ENCODE measurements around the gene ZBED5.
"Not testable (repeated sequence)": the region's sequence is repeated elsewhere in the genome, so short reads cannot be mapped to it uniquely, and the experiment has no call there.

The ZBED5 gene

GRCh38 chr11:10885703-10886363 is 28.0 kb upstream of the ZBED5 start:
- no peak for DNase-seq (ENCODE audit: low read depth, low spot score)

GRCh38 chr11:10884292-10884691 is 26.4 kb upstream of the ZBED5 start:
- not testable (repeated sequence) for H3K4me3 ChIP-seq (ENCODE audit: low read length)

More at GRCh38 chr11:10885703-10886363, 28.0 kb upstream of the ZBED5 start:
- H3K4me3 ChIP-seq (ENCODE audit: low read length): no peak overlapping the region

GRCh38 chr11:10881892-10882291 is 24.0 kb upstream of the ZBED5 start:
- DNase-seq (ENCODE audit: low read depth, low spot score): no peak
- no peak overlapping the region for H3K4me3 ChIP-seq (ENCODE audit: low read length)

More at GRCh38 chr11:10884292-10884691, 26.4 kb upstream of the ZBED5 start:
- DNase-seq (ENCODE audit: low read depth, low spot score): not testable (repeated sequence)

- H3K4me3 ChIP-seq (ENCODE audit: low read length): no peak overlapping the region
- DNase-seq (ENCODE audit: low read depth, low spot score): peak; percentile 73
These were observed 20.8 kb upstream of the ZBED5 start for GRCh38 chr11:10878408-10879214.

DNA sequence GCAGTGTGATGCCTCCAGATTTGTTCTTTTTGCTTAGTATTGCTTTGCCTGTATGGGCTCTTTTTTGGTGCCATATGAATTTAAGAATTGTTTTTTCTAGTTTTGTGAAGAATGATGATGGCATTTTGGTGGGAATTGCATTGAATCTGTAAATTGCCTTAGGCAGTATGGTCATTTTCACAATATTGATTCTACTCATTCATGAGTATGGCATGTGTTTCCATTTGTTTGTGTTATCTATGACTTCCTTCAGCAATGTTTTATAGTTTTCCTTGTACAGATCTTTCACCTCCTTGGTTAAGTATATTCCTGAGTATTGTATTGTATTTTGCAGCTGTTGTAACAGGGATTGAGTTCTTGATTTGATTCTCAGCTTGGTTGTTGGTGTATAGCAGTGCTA is 18.3 kb upstream of the ZBED5 start:
- DNase-seq (ENCODE audit: low read depth, low spot score): no peak
- no peak overlapping the region for H3K4me3 ChIP-seq (ENCODE audit: low read length)

DNA sequence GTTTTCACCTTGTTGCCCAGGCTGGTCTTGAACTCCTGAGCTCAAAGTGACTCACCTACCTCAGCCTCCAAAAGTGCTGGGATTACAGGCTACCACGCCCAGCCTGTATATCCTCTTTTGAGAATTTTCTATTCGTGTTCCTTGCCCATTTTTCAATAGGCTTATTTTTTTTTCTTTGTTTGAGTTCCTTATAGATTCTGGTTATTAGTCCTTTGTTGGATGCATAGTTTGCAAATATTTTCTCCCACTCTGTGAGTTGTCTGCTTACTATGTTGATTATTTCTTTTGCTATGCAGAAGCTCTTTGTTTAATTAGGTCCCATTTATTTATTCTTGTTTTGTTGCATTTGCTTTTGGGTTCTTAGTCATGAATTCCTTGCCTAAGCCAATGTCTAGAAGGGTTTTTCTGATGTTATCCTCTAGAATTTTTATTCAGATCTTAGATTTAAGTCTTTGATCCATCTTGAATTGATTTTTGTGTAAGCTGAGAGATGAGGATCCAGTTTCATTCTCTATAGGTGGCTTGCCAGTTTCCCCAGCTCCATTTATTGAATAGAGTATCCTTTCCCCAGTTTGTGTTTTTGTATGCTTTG is 17.7 kb upstream of the ZBED5 start:
- no peak for DNase-seq (ENCODE audit: low read depth, low spot score)
- no peak overlapping the region for H3K4me3 ChIP-seq (ENCODE audit: low read length)

DNA sequence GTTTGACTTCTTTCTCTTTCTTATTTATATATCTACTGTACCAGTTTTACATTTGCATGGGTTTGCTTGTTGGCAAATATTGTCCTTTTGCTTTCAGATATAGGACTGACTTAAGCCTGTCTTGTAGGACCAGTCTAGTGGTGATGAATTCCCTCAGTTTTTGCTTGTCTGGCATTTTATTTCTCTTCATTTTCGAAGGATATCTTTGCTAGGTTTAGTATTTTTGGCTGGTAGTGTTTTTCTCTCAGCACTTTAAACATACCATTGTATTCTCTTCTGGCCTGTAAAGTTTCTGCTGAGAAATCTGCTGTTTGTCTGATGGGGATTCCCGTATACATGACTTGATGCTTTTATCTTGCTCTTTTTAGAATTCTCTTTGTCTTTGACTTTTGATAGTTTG is 14.2 kb upstream of the ZBED5 start:
- no peak overlapping the region for H3K4me3 ChIP-seq (ENCODE audit: low read length)

GRCh38 chr11:10868352-10868751 is 10.5 kb upstream of the ZBED5 start:
- no peak overlapping the region for H3K4me3 ChIP-seq (ENCODE audit: low read length)
- no peak for DNase-seq (ENCODE audit: low read depth, low spot score)

More for the DNA sequence above, 14.2 kb upstream of the ZBED5 start:
- DNase-seq (ENCODE audit: low read depth, low spot score): no peak

GRCh38 chr11:10866893-10867331 is 9.1 kb upstream of the ZBED5 start:
- no peak for DNase-seq (ENCODE audit: low read depth, low spot score)

GRCh38 chr11:10865837-10866270 is 8.0 kb upstream of the ZBED5 start:
- H3K4me3 ChIP-seq (ENCODE audit: low read length): no peak overlapping the region
- no peak for DNase-seq (ENCODE audit: low read depth, low spot score)

More at GRCh38 chr11:10866893-10867331, 9.1 kb upstream of the ZBED5 start:
- H3K4me3 ChIP-seq (ENCODE audit: low read length): no peak overlapping the region

GRCh38 chr11:10864688-10865087 is 6.8 kb upstream of the ZBED5 start:
- H3K4me3 ChIP-seq (ENCODE audit: low read length): no peak overlapping the region
- DNase-seq (ENCODE audit: low read depth, low spot score): no peak

GRCh38 chr11:10862446-10862845 is 4.6 kb upstream of the ZBED5 start:
- H3K4me3 ChIP-seq (ENCODE audit: low read length): no peak overlapping the region
- peak; percentile 33 for DNase-seq (ENCODE audit: low read depth, low spot score)

DNA sequence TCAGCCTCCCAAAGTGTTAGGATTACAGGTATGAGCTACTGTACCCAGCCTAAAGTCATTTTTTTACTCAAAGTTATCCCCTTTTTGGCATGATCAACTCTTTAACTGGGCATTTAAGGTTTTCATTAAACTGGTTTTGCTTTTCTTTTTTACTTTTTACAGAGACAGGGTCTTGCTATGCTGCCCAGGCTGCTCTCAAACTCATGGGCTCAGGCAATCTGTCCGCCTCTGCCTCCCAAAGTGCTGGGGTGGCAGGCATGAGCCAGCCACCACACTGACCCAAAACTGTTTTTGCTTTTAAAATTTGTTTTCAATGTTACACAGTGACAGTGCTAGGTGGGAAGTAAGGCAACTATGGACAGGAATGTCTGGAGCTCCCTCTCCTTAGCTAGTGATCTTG is 3.9 kb upstream of the ZBED5 start:
- H3K4me3 ChIP-seq (ENCODE audit: low read length): no peak overlapping the region
- no peak for DNase-seq (ENCODE audit: low read depth, low spot score)

GRCh38 chr11:10861047-10861446 is 3.2 kb upstream of the ZBED5 start:
- H3K4me3 ChIP-seq (ENCODE audit: low read length): no peak overlapping the region
- no peak for DNase-seq (ENCODE audit: low read depth, low spot score)

GRCh38 chr11:10858439-10859325 is 829 bp upstream of the ZBED5 start:
- peak; percentile 36 for DNase-seq (ENCODE audit: low read depth, low spot score)
- peak overlapping the region; percentile 68 for H3K4me3 ChIP-seq (ENCODE audit: low read length)

DNA sequence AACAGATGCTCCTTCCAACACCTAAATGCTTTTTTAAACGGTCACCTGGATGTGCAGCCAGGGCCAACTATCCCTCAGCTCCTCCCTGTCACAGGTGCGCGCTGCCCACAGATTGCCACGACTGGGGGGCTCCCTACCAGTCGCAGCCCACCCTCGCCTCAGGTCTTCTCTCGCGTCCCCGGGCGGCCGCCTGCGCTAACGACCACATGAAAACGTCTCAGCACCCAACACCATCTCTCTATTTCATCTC is 469 bp downstream of the ZBED5 start:
- peak overlapping the region; percentile 68 for H3K4me3 ChIP-seq (ENCODE audit: low read length)
- DNase-seq (ENCODE audit: low read depth, low spot score): no peak

DNA sequence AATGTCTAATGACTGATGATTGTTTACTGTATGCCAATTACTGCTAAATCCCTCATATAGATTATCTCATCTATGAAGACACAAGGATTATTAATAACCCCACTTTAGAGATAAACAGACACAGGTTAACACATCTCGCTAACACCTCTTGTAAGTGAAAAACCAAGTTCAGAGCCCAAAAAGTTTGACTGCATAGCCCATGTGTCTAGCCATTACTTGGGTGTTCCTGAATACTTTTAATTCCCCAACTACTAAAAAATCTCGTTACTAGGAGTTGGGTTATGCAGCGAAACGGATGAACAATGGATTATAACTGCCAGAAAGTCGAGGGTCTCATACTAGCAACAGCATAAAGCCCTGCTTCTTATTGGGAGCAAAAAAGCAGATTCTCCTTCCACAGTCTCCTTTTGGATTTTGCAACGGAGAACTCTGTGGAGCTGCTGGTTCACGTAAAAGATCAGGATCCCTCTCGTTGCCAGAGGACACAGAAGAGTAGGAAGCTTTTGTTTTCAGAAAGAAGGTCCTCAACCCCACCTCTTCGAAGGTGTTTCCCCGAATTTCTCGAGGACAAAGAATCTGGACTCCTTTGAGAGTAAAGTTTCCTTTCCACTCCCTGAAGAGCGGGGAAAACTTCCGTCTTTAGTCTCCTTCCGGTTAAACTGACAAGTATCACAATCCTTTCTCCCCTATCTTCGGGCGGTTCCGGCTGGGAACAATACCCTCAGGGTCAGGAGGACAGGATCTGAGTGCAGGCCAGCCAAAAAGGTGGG is 979 bp downstream of the ZBED5 start:
- DNase-seq (ENCODE audit: low read depth, low spot score): peak; percentile 40
- peak overlapping the region; percentile 68 for H3K4me3 ChIP-seq (ENCODE audit: low read length)

- no peak for DNase-seq (ENCODE audit: low read depth, low spot score)
- no peak overlapping the region for H3K4me3 ChIP-seq (ENCODE audit: low read length)
These were observed 2.6 kb downstream of the ZBED5 start for GRCh38 chr11:10855295-10855694.

Data from Jurkat, Clone E6-1 (cell line).